ENCODE measurements around the gene SNX2.

Gene SNX2

GRCh38 chr5:122745597-122745996 is 29.3 kb upstream of the SNX2 start:
- H2BK120ac ChIP-seq (ENCODE audit: low read depth, low read length): no peak overlapping the region
- no peak overlapping the region for H3K27ac ChIP-seq (ENCODE audit: low read length, poor library complexity, severe bottlenecking)
- peaks cover 1% of the 10 kb centered on the region for H3K4me1 ChIP-seq (ENCODE audit: control insufficient read depth, insufficient read depth, low read depth, low read length)
- no peak overlapping the region for H3K14ac ChIP-seq (ENCODE audit: low read length in 2 of 2)
- H2BK15ac ChIP-seq (ENCODE audit: low read depth, poor library complexity, severe bottlenecking): no peak overlapping the region
- H3K36me3 ChIP-seq (ENCODE audit: control insufficient read depth in 1 of 2, insufficient read depth in 2 of 2, low read depth in 1 of 2, low read length in 2 of 2): no peaks in the 10 kb centered on the region
- H3K4me2 ChIP-seq (ENCODE audit: low read length, poor library complexity, severe bottlenecking): no peak overlapping the region
- H3K9me3 ChIP-seq (ENCODE audit: control insufficient read depth, low read length): no peaks in the 10 kb centered on the region
- no peak overlapping the region for H2BK5ac ChIP-seq (ENCODE audit: low read depth, low read length, poor library complexity, severe bottlenecking)
- H3K9ac ChIP-seq (ENCODE audit: low read length): no peak overlapping the region
- H3K23ac ChIP-seq (ENCODE audit: low read length in 2 of 2): peak overlapping the region in 1 of 2 experiments; percentile 12
- H3K4ac ChIP-seq (ENCODE audit: low read depth in 1 of 2, low read length in 2 of 2): no peak overlapping the region
- no peak overlapping the region for H4K8ac ChIP-seq (ENCODE audit: low read length)
- H3K27me3 ChIP-seq (ENCODE audit: control insufficient read depth in 1 of 2, insufficient read depth in 1 of 2, low read length in 2 of 2): no peaks in the 10 kb centered on the region
- no peak overlapping the region for H4K91ac ChIP-seq (ENCODE audit: low read length)
- no peak overlapping the region for H2BK12ac ChIP-seq (ENCODE audit: low read length in 2 of 2)
- 92% methylated on average over 2 of the region's 2 CpGs for WGBS
- no peak overlapping the region for H3K4me3 ChIP-seq (ENCODE audit: insufficient read depth in 1 of 2, low read depth in 1 of 2, low read length in 2 of 2)
- H2AFZ ChIP-seq (ENCODE audit: low read depth, low read length): no peak overlapping the region
- no peak for DNase-seq
- H3K79me1 ChIP-seq (replicated peaks; ENCODE audit: low read length, poor library complexity, severe bottlenecking): no peaks in the 10 kb centered on the region
- no peak overlapping the region for H3K18ac ChIP-seq (ENCODE audit: low read depth in 1 of 2, low read length in 2 of 2)
- no peak overlapping the region for H2AK5ac ChIP-seq (ENCODE audit: low read length, severe bottlenecking)

GRCh38 chr5:122749886-122750285 is 25.0 kb upstream of the SNX2 start:
- no peak overlapping the region for H4K8ac ChIP-seq (ENCODE audit: low read length)
- no peak overlapping the region for H3K18ac ChIP-seq (ENCODE audit: low read depth in 1 of 2, low read length in 2 of 2)
- H4K91ac ChIP-seq (ENCODE audit: low read length): no peak overlapping the region
- H3K4me1 ChIP-seq (ENCODE audit: control insufficient read depth, insufficient read depth, low read depth, low read length): peaks cover 2% of the 10 kb centered on the region
- H3K27ac ChIP-seq (ENCODE audit: low read length, poor library complexity, severe bottlenecking): no peak overlapping the region
- no peaks in the 10 kb centered on the region for H3K36me3 ChIP-seq (ENCODE audit: control insufficient read depth in 1 of 2, insufficient read depth in 2 of 2, low read depth in 1 of 2, low read length in 2 of 2)
- H3K9me3 ChIP-seq (ENCODE audit: control insufficient read depth, low read length): no peaks in the 10 kb centered on the region
- no peak overlapping the region for H2BK5ac ChIP-seq (ENCODE audit: low read depth, low read length, poor library complexity, severe bottlenecking)
- H2AFZ ChIP-seq (ENCODE audit: low read depth, low read length): no peak overlapping the region
- no peak overlapping the region for H3K4me3 ChIP-seq (ENCODE audit: insufficient read depth in 1 of 2, low read depth in 1 of 2, low read length in 2 of 2)
- H3K9ac ChIP-seq (ENCODE audit: low read length): no peak overlapping the region
- WGBS: 100% methylated on average over 2 of the region's 2 CpGs
- no peak overlapping the region for H3K4me2 ChIP-seq (ENCODE audit: low read length, poor library complexity, severe bottlenecking)
- H2BK120ac ChIP-seq (ENCODE audit: low read depth, low read length): no peak overlapping the region
- no peak overlapping the region for H2AK5ac ChIP-seq (ENCODE audit: low read length, severe bottlenecking)
- no peak overlapping the region for H3K14ac ChIP-seq (ENCODE audit: low read length in 2 of 2)
- H3K79me1 ChIP-seq (replicated peaks; ENCODE audit: low read length, poor library complexity, severe bottlenecking): no peaks in the 10 kb centered on the region
- H3K23ac ChIP-seq (ENCODE audit: low read length in 2 of 2): no peak overlapping the region
- no peak overlapping the region for H2BK12ac ChIP-seq (ENCODE audit: low read length in 2 of 2)
- DNase-seq: no peak
- no peak overlapping the region for H3K4ac ChIP-seq (ENCODE audit: low read depth in 1 of 2, low read length in 2 of 2)
- no peak overlapping the region for H2BK15ac ChIP-seq (ENCODE audit: low read depth, poor library complexity, severe bottlenecking)
- H3K27me3 ChIP-seq (ENCODE audit: control insufficient read depth in 1 of 2, insufficient read depth in 1 of 2, low read length in 2 of 2): no peaks in the 10 kb centered on the region

- H3K18ac ChIP-seq (ENCODE audit: low read depth in 1 of 2, low read length in 2 of 2): no peak overlapping the region
- H2BK15ac ChIP-seq (ENCODE audit: low read depth, poor library complexity, severe bottlenecking): no peak overlapping the region
- WGBS: 58% methylated on average over 7 of the region's 7 CpGs
- peaks cover 2% of the 10 kb centered on the region for H3K4me1 ChIP-seq (ENCODE audit: control insufficient read depth, insufficient read depth, low read depth, low read length)
- H3K27ac ChIP-seq (ENCODE audit: low read length, poor library complexity, severe bottlenecking): no peak overlapping the region
- no peaks in the 10 kb centered on the region for H3K27me3 ChIP-seq (ENCODE audit: control insufficient read depth in 1 of 2, insufficient read depth in 1 of 2, low read length in 2 of 2)
- no peak overlapping the region for H4K8ac ChIP-seq (ENCODE audit: low read length)
- H3K9ac ChIP-seq (ENCODE audit: low read length): no peak overlapping the region
- H2BK12ac ChIP-seq (ENCODE audit: low read length in 2 of 2): no peak overlapping the region
- H2BK120ac ChIP-seq (ENCODE audit: low read depth, low read length): no peak overlapping the region
- no peaks in the 10 kb centered on the region for H3K79me1 ChIP-seq (replicated peaks; ENCODE audit: low read length, poor library complexity, severe bottlenecking)
- no peak overlapping the region for H2AFZ ChIP-seq (ENCODE audit: low read depth, low read length)
- no peak overlapping the region for H3K23ac ChIP-seq (ENCODE audit: low read length in 2 of 2)
- H3K9me3 ChIP-seq (ENCODE audit: control insufficient read depth, low read length): no peaks in the 10 kb centered on the region
- H3K4ac ChIP-seq (ENCODE audit: low read depth in 1 of 2, low read length in 2 of 2): no peak overlapping the region
- no peak overlapping the region for H2AK5ac ChIP-seq (ENCODE audit: low read length, severe bottlenecking)
- no peak overlapping the region for H3K4me2 ChIP-seq (ENCODE audit: low read length, poor library complexity, severe bottlenecking)
- H3K14ac ChIP-seq (ENCODE audit: low read length in 2 of 2): no peak overlapping the region
- no peak overlapping the region for H4K91ac ChIP-seq (ENCODE audit: low read length)
- H3K36me3 ChIP-seq (ENCODE audit: control insufficient read depth in 1 of 2, insufficient read depth in 2 of 2, low read depth in 1 of 2, low read length in 2 of 2): no peaks in the 10 kb centered on the region
- peak; percentile 76 for DNase-seq
- no peak overlapping the region for H3K4me3 ChIP-seq (ENCODE audit: insufficient read depth in 1 of 2, low read depth in 1 of 2, low read length in 2 of 2)
- H2BK5ac ChIP-seq (ENCODE audit: low read depth, low read length, poor library complexity, severe bottlenecking): no peak overlapping the region
Measured at GRCh38 chr5:122751293-122751782, 23.5 kb upstream of the SNX2 start.

- Histone ChIP-seq H3K79me1 (replicated peaks; ENCODE audit: low read length, poor library complexity, severe bottlenecking) (no peaks in the 10 kb centered on the region), H4K8ac (ENCODE audit: low read length) (no peak overlapping the region), H3K36me3 (ENCODE audit: control insufficient read depth in 1 of 2, insufficient read depth in 2 of 2, low read depth in 1 of 2, low read length in 2 of 2) (no peaks in the 10 kb centered on the region), H2BK120ac (ENCODE audit: low read depth, low read length) (no peak overlapping the region), H3K9me3 (ENCODE audit: control insufficient read depth, low read length) (no peaks in the 10 kb centered on the region), H2AFZ (ENCODE audit: low read depth, low read length) (no peak overlapping the region), H3K4me3 (ENCODE audit: insufficient read depth in 1 of 2, low read depth in 1 of 2, low read length in 2 of 2) (no peak overlapping the region), H3K27ac (ENCODE audit: low read length, poor library complexity, severe bottlenecking) (no peak overlapping the region), H2BK12ac (ENCODE audit: low read length in 2 of 2) (no peak overlapping the region), H3K23ac (ENCODE audit: low read length in 2 of 2) (no peak overlapping the region), H3K14ac (ENCODE audit: low read length in 2 of 2) (no peak overlapping the region), H4K91ac (ENCODE audit: low read length) (no peak overlapping the region), H3K4me1 (ENCODE audit: control insufficient read depth, insufficient read depth, low read depth, low read length) (peaks cover 2% of the 10 kb centered on the region), H3K27me3 (ENCODE audit: control insufficient read depth in 1 of 2, insufficient read depth in 1 of 2, low read length in 2 of 2) (no peaks in the 10 kb centered on the region), H2AK5ac (ENCODE audit: low read length, severe bottlenecking) (no peak overlapping the region), H3K9ac (ENCODE audit: low read length) (no peak overlapping the region), H3K4ac (ENCODE audit: low read depth in 1 of 2, low read length in 2 of 2) (no peak overlapping the region), H2BK15ac (ENCODE audit: low read depth, poor library complexity, severe bottlenecking) (no peak overlapping the region), H3K18ac (ENCODE audit: low read depth in 1 of 2, low read length in 2 of 2) (no peak overlapping the region), H3K4me2 (ENCODE audit: low read length, poor library complexity, severe bottlenecking) (no peak overlapping the region), H2BK5ac (ENCODE audit: low read depth, low read length, poor library complexity, severe bottlenecking) (no peak overlapping the region)
- DNase-seq: no peak
Measured at GRCh38 chr5:122753500-122753899, 21.4 kb upstream of the SNX2 start.
